OCI-LY7 (cell line): Measurements from ENCODE around the gene RASEF. TPM values are rescaled to one million over a fixed set of nuclear protein-coding genes. Genes with fewer than 3 reads are reported as not detected.
"Not testable (repeated sequence)": the region's sequence is repeated elsewhere in the genome, so short reads cannot be mapped to it uniquely, and the experiment has no call there.

Experiments
- BruUV-seq: library from RNA; stranded (reverse); fragments of 400-500 nt; replicated peaks from 2 replicates; lab custom pipeline; 2021; lab: Mats Ljungman, UMichigan
- CTCF ChIA-PET: fragments of 300-600 bp; sonication (Branson Sonifier 250); formaldehyde crosslinking; loops from one replicate; lab custom pipeline; 2022; ENCODE audit warnings: antibody characterized with exemption; ENCODE audit not compliant: unreplicated experiment; lab: Charles Lee
- POLR2A ChIA-PET: fragments of 300-600 bp; sonication (Branson Sonifier 250); formaldehyde crosslinking; loops from one replicate; lab custom pipeline; 2022; ENCODE audit warnings: antibody characterized with exemption; lab: Charles Lee
- DNase-seq: peaks from one replicate; pipeline ENCODE4 v3.0.0-alpha.2; 2015; ENCODE audit warnings: low spot score
- H2AFZ ChIP-seq: fragments of 200-600 bp; sonication (generic), shearing (Covaris generic); 2 replicates; pipeline ENCODE4 v1.6.1; 2014; ENCODE audit warnings: mild to moderate bottlenecking, antibody characterized with exemption, low read length, moderate library complexity
- H3K27ac ChIP-seq: fragments of 200-600 bp; sonication (generic); 2 replicates; pipeline ENCODE4 v1.5.1; 2014; ENCODE audit warnings: mixed run types, low read depth, mild to moderate bottlenecking, moderate library complexity, low read length, inconsistent platforms; ENCODE audit not compliant: poor library complexity, severe bottlenecking
- H3K36me3 ChIP-seq: fragments of 200-600 bp; sonication (generic); 2 replicates; pipeline ENCODE4 v1.6.1; 2014; ENCODE audit warnings: mild to moderate bottlenecking, antibody characterized with exemption, low read length, moderate library complexity, mixed read lengths; ENCODE audit not compliant: insufficient read depth
- H3K4me1 ChIP-seq: fragments of 200-600 bp; sonication (generic); 2 replicates; pipeline ENCODE4 v1.5.1; 2014; ENCODE audit warnings: mild to moderate bottlenecking, low read length; ENCODE audit not compliant: insufficient read depth, poor library complexity, severe bottlenecking
- H3K4me2 ChIP-seq: fragments of 200-600 bp; sonication (generic); 2 replicates; pipeline ENCODE4 v1.6.1; 2014; ENCODE audit warnings: mild to moderate bottlenecking, low read length
- H3K4me3 ChIP-seq: fragments of 200-600 bp; sonication (generic); 2 replicates; pipeline ENCODE4 v1.5.1; 2014; ENCODE audit warnings: mild to moderate bottlenecking, low read depth, low read length; ENCODE audit not compliant: poor library complexity, severe bottlenecking
- H3K79me2 ChIP-seq: fragments of 200-600 bp; sonication (generic); 2 replicates; pipeline ENCODE4 v1.6.1; 2016; ENCODE audit warnings: low read depth, mild to moderate bottlenecking, low read length, moderate library complexity, mixed read lengths; ENCODE audit not compliant: insufficient read depth
- H3K9me2 ChIP-seq: fragments of 200-600 bp; sonication (generic); 2 replicates; pipeline ENCODE4 v1.6.1; 2016; ENCODE audit warnings: mild to moderate bottlenecking, low read length, mixed read lengths; ENCODE audit not compliant: insufficient read depth
- H3K9me3 ChIP-seq: fragments of 200-600 bp; sonication (generic); 2 replicates; pipeline ENCODE4 v1.6.1; 2014; ENCODE audit warnings: mild to moderate bottlenecking, mixed run types, low read length, mixed read lengths
- H4K20me1 ChIP-seq: fragments of 200-600 bp; sonication (generic); 2 replicates; pipeline ENCODE4 v1.6.1; 2014; ENCODE audit warnings: mild to moderate bottlenecking, antibody characterized with exemption, low read length, moderate library complexity, mixed read lengths; ENCODE audit not compliant: insufficient read depth
- CTCF ChIP-seq: fragments of 200-600 bp; sonication (generic); conservative IDR thresholded peaks from 2 replicates; pipeline ENCODE4 v1.5.1; 2014; ENCODE audit warnings: mild to moderate bottlenecking, antibody characterized with exemption, low read length, moderate library complexity, mixed read lengths
- EZH2phosphoT487 ChIP-seq: fragments of 200-600 bp; sonication (generic); IDR thresholded peaks from 2 replicates; pipeline ENCODE4 v1.6.1; 2018; ENCODE audit warnings: low read depth, borderline replicate concordance, mild to moderate bottlenecking, mixed run types, antibody characterized with exemption, low read length, moderate library complexity, mixed read lengths
- intact Hi-C: fragments of 100-400 bp; cut with micrococcal nuclease; formaldehyde crosslinking; loops from one replicate; pipeline ENCODE4 v1.10.0; 2022; ENCODE audit not compliant: unreplicated experiment
- total RNA-seq, 2 experiments: library from RNA; depleted of rRNA in 1 of 2; stranded (reverse); fragments of >200 nt in 1 of 2; shearing (Covaris generic) in 1 of 2; gene quantifications; 2 replicates each; pipeline ENCODE4 v1.2.3, GENCODE V29; 2014 to 2022

The RASEF gene
- total RNA-seq, 2 experiments from 2014 or later = not detected

- Histone ChIP-seq H3K4me2 (no peak overlapping the region), H2AFZ (no peak overlapping the region), H4K20me1 (no peaks in the 10 kb centered on the region), H3K79me2 (no peaks in the 10 kb centered on the region), H3K9me3 (no peaks in the 10 kb centered on the region), H3K4me3 (no peak overlapping the region), H3K27ac (no peak overlapping the region), H3K9me2 (no peaks in the 10 kb centered on the region), H3K36me3 (no peaks in the 10 kb centered on the region), H3K4me1 (no peaks in the 10 kb centered on the region)
- ChIA-PET CTCF (no interaction called here), POLR2A (no interaction called here)
- no peak for DNase-seq
- BruUV-seq = no TSS peak
- no peak for TF ChIP-seq EZH2phosphoT487
- TF ChIP-seq CTCF = no peak
- intact Hi-C loops = no loop called here
These were observed 34.7 kb upstream of the RASEF start for GRCh38 chr9:83097633-83098032.

GRCh38 chr9:83093311-83093710 is 30.4 kb upstream of the RASEF start:
- BruUV-seq, H3K9me3 ChIP-seq, H3K4me3 ChIP-seq, H2AFZ ChIP-seq, H3K4me2 ChIP-seq, H3K9me2 ChIP-seq, CTCF ChIA-PET, H3K4me1 ChIP-seq, DNase-seq, H3K36me3 ChIP-seq, H3K79me2 ChIP-seq, intact Hi-C loops, H4K20me1 ChIP-seq, H3K27ac ChIP-seq: not testable (repeated sequence)
- POLR2A ChIA-PET = interaction anchor here (0.7 to 1.3 kb wide), 2 partner anchors 18 to 64 kb away, joined by 3 to 7 read pairs; no protein-coding TSS in a partner anchor

GRCh38 chr9:83081846-83082245 is 18.9 kb upstream of the RASEF start:
- Histone ChIP-seq H3K9me2 (no peaks in the 10 kb centered on the region), H3K36me3 (no peaks in the 10 kb centered on the region), H3K4me3 (no peak overlapping the region), H2AFZ (no peak overlapping the region), H3K79me2 (no peaks in the 10 kb centered on the region), H3K4me2 (no peak overlapping the region), H3K4me1 (no peaks in the 10 kb centered on the region), H3K27ac (no peak overlapping the region), H3K9me3 (no peaks in the 10 kb centered on the region), H4K20me1 (no peaks in the 10 kb centered on the region)
- TF ChIP-seq CTCF (no peak), EZH2phosphoT487 (no peak)
- POLR2A ChIA-PET = interaction anchor here (0.7 kb wide), 1 partner anchor 132 kb away, joined by 3 read pairs; no protein-coding TSS in a partner anchor
- CTCF ChIA-PET = no interaction called here
- no TSS peak for BruUV-seq
- intact Hi-C loops = no loop called here
- DNase-seq = no peak
